A673 (cell line): ENCODE measurements around the gene BFSP2.

Experiments used
- EZH2 ChIP-seq: fragments of 200-600 bp; sonication (generic); IDR thresholded peaks from 2 replicates; pipeline ENCODE4 v1.6.1; 2017; ENCODE audit warnings: borderline replicate concordance, low read depth, mild to moderate bottlenecking, mixed read lengths, antibody characterized with exemption, low read length; ENCODE audit not compliant: poor library complexity, severe bottlenecking
- TF ChIP-seq, protein P1 (sequence below): fragments of 300-800, 200-600 bp; sonication (generic); conservative IDR thresholded peaks from 2 replicates; pipeline ENCODE4 v1.5.1; 2017; ENCODE audit warnings: low read depth, mild to moderate bottlenecking, antibody characterized with exemption, low read length, moderate library complexity, mixed read lengths

DNA sequence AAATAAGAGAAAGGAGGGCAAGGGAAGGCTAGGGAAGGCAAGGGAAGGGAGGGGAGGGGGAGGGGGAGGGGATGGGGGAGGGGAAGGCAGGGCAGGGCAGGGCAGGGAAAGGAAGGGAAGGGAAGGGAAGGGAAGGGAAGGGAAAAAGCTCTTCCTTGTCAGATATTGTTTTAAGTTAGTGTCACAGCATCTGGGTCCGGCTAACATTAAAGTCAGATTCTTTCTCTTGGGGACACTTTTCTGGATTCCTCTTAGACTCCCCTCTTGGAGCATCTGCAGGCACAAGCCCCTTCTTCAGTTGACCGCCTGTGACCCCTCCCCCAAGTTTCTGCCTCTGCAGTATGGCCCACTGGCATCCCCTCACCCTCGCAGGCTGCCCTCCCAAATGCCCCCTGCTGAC, 26.0 kb downstream of the BFSP2 start:
- TF ChIP-seq, protein P1, sequence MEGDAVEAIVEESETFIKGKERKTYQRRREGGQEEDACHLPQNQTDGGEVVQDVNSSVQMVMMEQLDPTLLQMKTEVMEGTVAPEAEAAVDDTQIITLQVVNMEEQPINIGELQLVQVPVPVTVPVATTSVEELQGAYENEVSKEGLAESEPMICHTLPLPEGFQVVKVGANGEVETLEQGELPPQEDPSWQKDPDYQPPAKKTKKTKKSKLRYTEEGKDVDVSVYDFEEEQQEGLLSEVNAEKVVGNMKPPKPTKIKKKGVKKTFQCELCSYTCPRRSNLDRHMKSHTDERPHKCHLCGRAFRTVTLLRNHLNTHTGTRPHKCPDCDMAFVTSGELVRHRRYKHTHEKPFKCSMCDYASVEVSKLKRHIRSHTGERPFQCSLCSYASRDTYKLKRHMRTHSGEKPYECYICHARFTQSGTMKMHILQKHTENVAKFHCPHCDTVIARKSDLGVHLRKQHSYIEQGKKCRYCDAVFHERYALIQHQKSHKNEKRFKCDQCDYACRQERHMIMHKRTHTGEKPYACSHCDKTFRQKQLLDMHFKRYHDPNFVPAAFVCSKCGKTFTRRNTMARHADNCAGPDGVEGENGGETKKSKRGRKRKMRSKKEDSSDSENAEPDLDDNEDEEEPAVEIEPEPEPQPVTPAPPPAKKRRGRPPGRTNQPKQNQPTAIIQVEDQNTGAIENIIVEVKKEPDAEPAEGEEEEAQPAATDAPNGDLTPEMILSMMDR = no peak
- TF ChIP-seq EZH2 = no peak
